HEK293 (cell line): ENCODE results near the gene DDX25.

Experiments
- CTCF ChIA-PET: fragments of 350-600 bp; formaldehyde crosslinking; extraction: SDS; loops from one replicate; lab custom pipeline; 2021; ENCODE audit warnings: antibody characterized with exemption; lab: Yijun Ruan, JAX
- POLR2A ChIA-PET: fragments of 300-600 bp; formaldehyde crosslinking; extraction: SDS; loops from one replicate; lab custom pipeline; 2020; ENCODE audit warnings: antibody characterized with exemption, inconsistent platforms; lab: Yijun Ruan, JAX
- H3K27ac ChIP-seq: fragments of 200-500 bp; sonication (Bioruptor generic); 2 replicates; pipeline ENCODE4 v1.5.1; 2014; ENCODE audit warnings: low read depth, low read length, control low read depth, inconsistent platforms; ENCODE audit errors: extremely low read depth
- H3K36me3 ChIP-seq, 2 experiments: fragments of 200-500 bp in 1 of 2; sonication (Bioruptor generic) in 1 of 2; 1 replicate in 1 of 2; 2 replicates in 1 of 2; pipeline ENCODE4 v1.5.1; 2014 to 2017; ENCODE audit warnings: inconsistent platforms in 2 of 2, low read length in 2 of 2; ENCODE audit not compliant: control insufficient read depth in 2 of 2, insufficient read depth in 1 of 2
- H3K4me1 ChIP-seq: fragments of 200-500 bp; sonication (Bioruptor generic); 2 replicates; pipeline ENCODE4 v1.5.1; 2014; ENCODE audit warnings: mild to moderate bottlenecking, low read length, inconsistent platforms; ENCODE audit not compliant: control insufficient read depth, insufficient read depth
- H3K4me3 ChIP-seq: 2 replicates; pipeline ENCODE4 v1.5.1; 2011; ENCODE audit warnings: low read depth, mild to moderate bottlenecking, control low read depth, low read length, moderate library complexity
- H3K9me3 ChIP-seq: fragments of 200-500 bp; sonication (Bioruptor generic); 2 replicates; pipeline ENCODE4 v1.5.1; 2014; ENCODE audit warnings: low read depth, low read length, inconsistent platforms; ENCODE audit not compliant: control insufficient read depth, insufficient read depth
- HOXC10 ChIP-seq: sonication (generic); formaldehyde crosslinking; IDR thresholded peaks from 2 replicates; pipeline ENCODE4 v1.8.1; 2023; ENCODE audit warnings: mild to moderate bottlenecking, missing genetic modification reagents
- IKZF3 ChIP-seq: fragments of 450-650 bp; IDR thresholded peaks from 2 replicates; pipeline ENCODE4 v1.5.0; 2018; ENCODE audit warnings: missing biosample characterization, mild to moderate bottlenecking, missing genetic modification characterization, moderate library complexity
- RBAK ChIP-seq: fragments of 450-650 bp; formaldehyde crosslinking; IDR thresholded peaks from 2 replicates; pipeline ENCODE4 v1.5.1; 2016; ENCODE audit warnings: missing biosample characterization, missing genetic modification characterization
- REPIN1 ChIP-seq: fragments of 450-650 bp; formaldehyde crosslinking; IDR thresholded peaks from 2 replicates; pipeline ENCODE4 v1.5.1; 2017; ENCODE audit warnings: missing biosample characterization, missing genetic modification characterization, low read depth
- TRIM28 ChIP-seq: IDR thresholded peaks from 2 replicates; pipeline ENCODE4 v1.6.1; 2011; ENCODE audit warnings: low read length, control low read depth, borderline replicate concordance
- YY1 ChIP-seq: fragments of 450-650 bp; formaldehyde crosslinking; IDR thresholded peaks from 2 replicates; pipeline ENCODE4 v1.5.1; 2018; ENCODE audit warnings: missing biosample characterization, missing genetic modification characterization
- ZBTB17 ChIP-seq: fragments of 450-650 bp; formaldehyde crosslinking; IDR thresholded peaks from 2 replicates; pipeline ENCODE4 v1.5.1; 2016; ENCODE audit warnings: missing biosample characterization, missing genetic modification characterization
- ZBTB21 ChIP-seq: fragments of 450-650 bp; formaldehyde crosslinking; IDR thresholded peaks from 2 replicates; pipeline ENCODE4 v1.5.1; 2017; ENCODE audit warnings: missing biosample characterization, missing genetic modification characterization
- ZNF214 ChIP-seq: fragments of 450-650 bp; formaldehyde crosslinking; IDR thresholded peaks from 2 replicates; pipeline ENCODE4 v1.5.1; 2017; ENCODE audit warnings: missing biosample characterization, mild to moderate bottlenecking, missing genetic modification characterization, borderline replicate concordance
- ZNF26 ChIP-seq: fragments of 450-650 bp; formaldehyde crosslinking; IDR thresholded peaks from 2 replicates; pipeline ENCODE4 v1.5.1; 2016; ENCODE audit warnings: missing biosample characterization, missing genetic modification characterization
- ZNF335 ChIP-seq: fragments of 450-650 bp; formaldehyde crosslinking; conservative IDR thresholded peaks from 2 replicates; pipeline ENCODE4 v1.5.1; 2016; ENCODE audit warnings: missing biosample characterization, missing genetic modification characterization
- ZNF501 ChIP-seq: fragments of 450-650 bp; formaldehyde crosslinking; IDR thresholded peaks from 2 replicates; pipeline ENCODE4 v1.5.1; 2016; ENCODE audit warnings: missing biosample characterization, missing genetic modification characterization
- ZNF510 ChIP-seq: fragments of 450-650 bp; formaldehyde crosslinking; IDR thresholded peaks from 2 replicates; pipeline ENCODE4 v1.5.1; 2018; ENCODE audit warnings: mild to moderate bottlenecking, missing genetic modification characterization, missing biosample characterization; ENCODE audit not compliant: insufficient replicate concordance
- ZNF521 ChIP-seq: fragments of 450-650 bp; formaldehyde crosslinking; IDR thresholded peaks from 2 replicates; pipeline ENCODE4 v1.5.1; 2017; ENCODE audit warnings: missing biosample characterization, mild to moderate bottlenecking, missing genetic modification characterization
- ZNF571 ChIP-seq: fragments of 450-650 bp; formaldehyde crosslinking; IDR thresholded peaks from 2 replicates; pipeline ENCODE4 v1.5.0; 2017; ENCODE audit warnings: missing biosample characterization, missing genetic modification characterization
- ZNF626 ChIP-seq: fragments of 450-650 bp; sonication (Bioruptor Pico); formaldehyde crosslinking; IDR thresholded peaks from 2 replicates; pipeline ENCODE4 v1.5.1; 2018; ENCODE audit warnings: missing biosample characterization, missing genetic modification characterization, inconsistent platforms
- ZNF654 ChIP-seq: fragments of 450-650 bp; formaldehyde crosslinking; IDR thresholded peaks from 2 replicates; pipeline ENCODE4 v1.5.1; 2016; ENCODE audit warnings: low read depth, missing biosample characterization, missing genetic modification characterization
- ZNF658 ChIP-seq: fragments of 450-650 bp; formaldehyde crosslinking; IDR thresholded peaks from 2 replicates; pipeline ENCODE4; 2016; ENCODE audit warnings: missing biosample characterization, missing genetic modification characterization
- ZNF660 ChIP-seq: fragments of 450-650 bp; IDR thresholded peaks from 2 replicates; pipeline ENCODE4 v1.5.1; 2018; ENCODE audit warnings: missing biosample characterization, mild to moderate bottlenecking, missing genetic modification characterization
- ZNF701 ChIP-seq: fragments of 450-650 bp; formaldehyde crosslinking; IDR thresholded peaks from 2 replicates; pipeline ENCODE4 v1.5.1; 2016; ENCODE audit warnings: missing biosample characterization, missing genetic modification characterization
- ZSCAN18 ChIP-seq: fragments of 450-650 bp; formaldehyde crosslinking; IDR thresholded peaks from 2 replicates; pipeline ENCODE4 v1.5.1; 2016; ENCODE audit warnings: missing biosample characterization, missing genetic modification characterization

Gene DDX25

GRCh38 chr11:125954123-125954944 is 50.0 kb downstream of the DDX25 start:
- no peak for TF ChIP-seq ZNF214 (tag by site-specific recombination)
- TF ChIP-seq ZNF510 (tag by site-specific recombination), result no peak
- no peak for TF ChIP-seq ZSCAN18 (tag by site-specific recombination)
- no peak for TF ChIP-seq ZNF701 (tag by site-specific recombination)
- TF ChIP-seq ZNF501 (tag by site-specific recombination), result no peak
- no peak for TF ChIP-seq ZNF626 (tag by site-specific recombination)
- no peak for TF ChIP-seq ZNF335 (tag by site-specific recombination)
- no peak for TF ChIP-seq ZNF571 (tag by site-specific recombination)
- TF ChIP-seq TRIM28, result no peak
- no peak for TF ChIP-seq ZBTB17 (tag by site-specific recombination)
- no peak for TF ChIP-seq ZNF26 (tag by site-specific recombination)
- no peak for TF ChIP-seq ZNF521 (tag by site-specific recombination)
- no peak for TF ChIP-seq RBAK (tag by site-specific recombination)
- no peak for TF ChIP-seq ZBTB21 (tag by site-specific recombination)
- TF ChIP-seq IKZF3 (tag by site-specific recombination), result no peak
- Histone ChIP-seq H3K36me3 (peaks cover 0 to 22% of the 10 kb centered on the region in 2 experiments; a peak in 1 of 3 replicates), H3K4me3 (no peak overlapping the region), H3K4me1 (no peaks in the 10 kb centered on the region), H3K9me3 (no peaks in the 10 kb centered on the region), H3K27ac (no peak overlapping the region)
- CTCF ChIA-PET, result interaction anchor here (1.1 kb wide), 1 partner anchor 12 kb away, joined by 8 read pairs; no protein-coding TSS in a partner anchor
- POLR2A ChIA-PET, result no interaction called here

GRCh38 chr11:125954945-125955640 is 50.8 kb downstream of the DDX25 start:
- Histone ChIP-seq H3K9me3 (no peaks in the 10 kb centered on the region), H3K27ac (no peak overlapping the region), H3K4me3 (no peak overlapping the region), H3K36me3 (peaks cover 0 to 28% of the 10 kb centered on the region in 2 experiments; a peak in 2 of 3 replicates), H3K4me1 (no peaks in the 10 kb centered on the region)
- ChIA-PET POLR2A (no interaction called here), CTCF (no interaction called here)
- no peak for TF ChIP-seq ZNF654 (tag by site-specific recombination)

GRCh38 chr11:125955856-125956255 is 51.5 kb downstream of the DDX25 start:
- ChIA-PET CTCF (interaction anchor here (1.1 kb wide), 1 partner anchor 106 kb away, joined by 4 read pairs; no protein-coding TSS in a partner anchor), POLR2A (no interaction called here)
- TF ChIP-seq ZNF658 (tag by site-specific recombination), result no peak
- no peak for TF ChIP-seq REPIN1
- TF ChIP-seq ZNF660, result no peak
- no peak for TF ChIP-seq HOXC10
- TF ChIP-seq YY1 (tag by site-specific recombination), result no peak
- TF ChIP-seq ZNF626 (tag by site-specific recombination), result no peak
- TF ChIP-seq ZBTB17 (tag by site-specific recombination), result no peak
- H3K36me3 ChIP-seq, result peaks cover 0 to 32% of the 10 kb centered on the region in 2 experiments; a peak in 2 of 3 replicates
- no peak overlapping the region for H3K4me3 ChIP-seq
- H3K9me3 ChIP-seq, result no peaks in the 10 kb centered on the region
- H3K27ac ChIP-seq, result no peak overlapping the region
- no peaks in the 10 kb centered on the region for H3K4me1 ChIP-seq
